ENCODE data around the gene MOCS1.
"Not testable (repeated sequence)": the region's sequence is repeated elsewhere in the genome, so short reads cannot be mapped to it uniquely, and the experiment has no call there.

MOCS1 gene

GRCh38 chr6:39934131-39934757 lies at the start of gene MOCS1:
Gene MOCS1, minus strand, starts transcription at chr6:39934462. Its CDS starts 45 bp downstream, at chr6:39934417.
- DNase-seq (ENCODE audit: extremely low read depth in 1 of 2, low read depth in 1 of 2): peak; percentile 15 to 25

- DNase-seq (ENCODE audit: extremely low read depth in 1 of 2, low read depth in 1 of 2): no peak
Measured at GRCh38 chr6:39984051-39984450, 49.8 kb upstream of the MOCS1 start.

- DNase-seq (ENCODE audit: extremely low read depth in 1 of 2, low read depth in 1 of 2): no peak
Measured at GRCh38 chr6:39983193-39983592, 48.9 kb upstream of the MOCS1 start.

GRCh38 chr6:39982720-39983119 lies 48.5 kb upstream of the MOCS1 start:
- DNase-seq (ENCODE audit: extremely low read depth in 1 of 2, low read depth in 1 of 2): no peak

- DNase-seq (ENCODE audit: extremely low read depth in 1 of 2, low read depth in 1 of 2): no peak
Measured at GRCh38 chr6:39980839-39981580, 46.7 kb upstream of the MOCS1 start.

- DNase-seq (ENCODE audit: extremely low read depth in 1 of 2, low read depth in 1 of 2): no peak
Measured at GRCh38 chr6:39979461-39980328, 45.4 kb upstream of the MOCS1 start.

- DNase-seq (ENCODE audit: extremely low read depth in 1 of 2, low read depth in 1 of 2): no peak
Measured at GRCh38 chr6:39978240-39978639, 44.0 kb upstream of the MOCS1 start.

GRCh38 chr6:39973661-39974060 lies 39.4 kb upstream of the MOCS1 start:
- no peak for DNase-seq (ENCODE audit: extremely low read depth in 1 of 2, low read depth in 1 of 2)

GRCh38 chr6:39972717-39973116 lies 38.5 kb upstream of the MOCS1 start:
- DNase-seq (ENCODE audit: extremely low read depth in 1 of 2, low read depth in 1 of 2): not testable (repeated sequence)

- DNase-seq (ENCODE audit: extremely low read depth in 1 of 2, low read depth in 1 of 2): not testable (repeated sequence)
Measured at GRCh38 chr6:39971131-39971530, 36.9 kb upstream of the MOCS1 start.

- DNase-seq (ENCODE audit: extremely low read depth in 1 of 2, low read depth in 1 of 2): no peak
Measured at GRCh38 chr6:39965751-39966150, 31.5 kb upstream of the MOCS1 start.

GRCh38 chr6:39964530-39964929 lies 30.3 kb upstream of the MOCS1 start:
- no peak for DNase-seq (ENCODE audit: extremely low read depth in 1 of 2, low read depth in 1 of 2)

GRCh38 chr6:39964094-39964493 lies 29.8 kb upstream of the MOCS1 start:
- DNase-seq (ENCODE audit: extremely low read depth in 1 of 2, low read depth in 1 of 2): no peak

GRCh38 chr6:39962831-39963230 lies 28.6 kb upstream of the MOCS1 start:
- DNase-seq (ENCODE audit: extremely low read depth in 1 of 2, low read depth in 1 of 2): no peak

- no peak for DNase-seq (ENCODE audit: extremely low read depth in 1 of 2, low read depth in 1 of 2)
Measured at GRCh38 chr6:39961178-39961577, 26.9 kb upstream of the MOCS1 start.

GRCh38 chr6:39958947-39959346 lies 24.7 kb upstream of the MOCS1 start:
- DNase-seq (ENCODE audit: extremely low read depth in 1 of 2, low read depth in 1 of 2): no peak

- DNase-seq (ENCODE audit: extremely low read depth in 1 of 2, low read depth in 1 of 2): no peak
Measured at GRCh38 chr6:39956936-39957335, 22.7 kb upstream of the MOCS1 start.

- no peak for DNase-seq (ENCODE audit: extremely low read depth in 1 of 2, low read depth in 1 of 2)
Measured at GRCh38 chr6:39953076-39953618, 18.9 kb upstream of the MOCS1 start.

GRCh38 chr6:39952167-39952566 lies 17.9 kb upstream of the MOCS1 start:
- DNase-seq (ENCODE audit: extremely low read depth in 1 of 2, low read depth in 1 of 2): no peak

GRCh38 chr6:39951716-39952115 lies 17.5 kb upstream of the MOCS1 start:
- no peak for DNase-seq (ENCODE audit: extremely low read depth in 1 of 2, low read depth in 1 of 2)

- DNase-seq (ENCODE audit: extremely low read depth in 1 of 2, low read depth in 1 of 2): no peak
Measured at GRCh38 chr6:39951191-39951590, 16.9 kb upstream of the MOCS1 start.
